ENCODE results near the gene GLT8D2.
A peak's percentile ranks its signal among the peaks of the same experiment; 100 is the strongest.

The GLT8D2 gene

DNA sequence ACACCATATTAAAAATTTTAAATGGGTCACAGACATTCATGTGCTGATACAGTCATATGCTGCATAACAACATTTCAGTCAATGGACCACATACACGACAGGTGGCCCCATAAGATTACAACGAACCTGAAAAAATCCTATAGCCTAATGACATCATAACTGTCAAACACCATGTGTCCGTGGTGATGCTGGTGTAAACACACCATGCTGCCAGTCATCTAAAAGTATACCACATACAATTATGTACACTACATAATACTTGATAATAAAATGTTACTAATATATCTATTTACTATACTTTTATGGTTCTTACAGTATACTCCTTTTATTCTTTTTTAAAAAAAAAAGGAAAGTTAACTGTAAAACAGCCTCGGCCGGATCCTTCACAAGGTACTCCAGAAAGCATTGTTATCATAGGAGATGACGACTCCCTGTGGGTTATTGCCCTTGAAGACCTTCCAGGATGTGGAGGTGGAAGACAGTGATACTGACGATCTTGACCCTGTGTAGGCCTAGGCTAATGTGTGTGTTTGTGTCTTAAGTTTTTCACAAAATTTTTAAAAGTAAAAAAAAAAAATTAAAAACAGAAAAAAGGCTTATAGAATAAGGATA is 89.3 kb downstream of the GLT8D2 start:
- Histone ChIP-seq H3K27ac (no peak overlapping the region), H3K4me3 (no peak overlapping the region)

DNA sequence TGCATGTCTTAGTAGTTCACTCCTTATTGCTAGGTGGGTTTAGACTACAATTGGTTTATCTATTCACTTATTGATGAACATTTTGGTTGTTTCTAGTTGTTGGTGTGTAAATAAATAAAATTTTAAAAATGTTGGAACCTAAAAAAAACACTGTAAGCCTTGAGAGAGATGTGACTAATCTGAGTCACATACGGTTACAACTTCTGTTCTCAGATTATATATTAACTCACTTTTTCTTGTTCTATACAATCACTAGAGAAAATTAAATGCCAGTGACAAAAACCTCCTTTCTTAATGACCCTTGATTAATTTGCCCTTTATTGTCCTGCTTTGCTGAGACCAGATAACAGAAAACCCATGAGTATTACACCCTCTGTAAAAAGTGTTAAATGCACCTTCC is 91.4 kb downstream of the GLT8D2 start:
- Histone ChIP-seq H3K4me3 (no peak overlapping the region), H3K27ac (no peak overlapping the region)

DNA sequence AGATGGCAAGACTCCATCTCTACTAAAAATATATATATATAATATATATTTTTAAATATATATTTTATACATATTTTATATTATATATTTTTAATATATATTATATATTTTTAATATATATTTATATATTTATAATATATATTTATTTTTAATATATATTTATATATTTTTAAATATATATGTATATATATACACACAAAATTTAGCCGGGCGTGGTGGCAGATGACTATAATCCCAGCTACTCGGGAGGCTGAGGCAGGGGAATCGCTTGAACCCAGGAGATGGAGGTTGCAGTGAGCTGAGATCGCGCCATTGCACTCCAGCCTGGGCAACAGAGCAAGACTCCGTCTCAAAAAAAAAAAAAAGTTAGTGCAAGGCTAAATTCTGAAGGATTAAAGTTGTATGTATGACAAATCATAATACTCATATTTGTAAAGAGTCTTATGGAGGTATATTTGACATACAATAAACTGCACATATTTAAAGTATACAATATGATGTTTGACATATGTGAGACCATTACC is 92.1 kb downstream of the GLT8D2 start:
- H3K4me3 ChIP-seq, result peak overlapping the region in 6 of 7 experiments; percentile 69 to 93 (median 78)
- H3K27ac ChIP-seq, result peak overlapping the region in 20 of 21 experiments; percentile 58 to 96 (median 86)

DNA sequence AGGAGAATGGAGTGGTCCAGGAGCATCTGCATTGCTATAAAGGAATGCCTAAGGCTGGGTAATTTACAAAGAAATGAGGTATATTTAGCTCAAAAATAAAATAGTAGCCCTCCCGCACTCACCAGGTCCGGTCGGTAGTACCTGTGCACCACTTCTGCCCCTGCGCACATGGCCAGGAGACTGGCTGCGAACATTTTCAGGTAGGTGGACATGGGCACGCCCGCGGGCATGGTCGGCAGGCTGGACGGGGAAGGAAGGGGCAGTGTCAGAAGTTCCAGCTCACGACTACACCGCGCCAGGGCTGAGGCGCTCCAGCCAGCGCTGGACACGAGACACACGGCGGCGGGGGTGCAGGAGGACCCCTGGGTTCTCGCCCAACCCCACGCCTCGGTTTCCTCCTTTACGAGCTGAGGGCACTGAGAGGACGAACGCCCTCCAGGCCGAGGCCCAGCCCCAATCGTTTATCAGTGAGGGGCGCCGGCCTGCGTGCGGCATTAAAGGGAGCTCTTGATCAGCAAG is 93.4 kb downstream of the GLT8D2 start:
- Histone ChIP-seq H3K4me3 (peak overlapping the region; percentile 69 to 93 (median 78)), H3K27ac (peak overlapping the region; percentile 51 to 96 (median 86))

DNA sequence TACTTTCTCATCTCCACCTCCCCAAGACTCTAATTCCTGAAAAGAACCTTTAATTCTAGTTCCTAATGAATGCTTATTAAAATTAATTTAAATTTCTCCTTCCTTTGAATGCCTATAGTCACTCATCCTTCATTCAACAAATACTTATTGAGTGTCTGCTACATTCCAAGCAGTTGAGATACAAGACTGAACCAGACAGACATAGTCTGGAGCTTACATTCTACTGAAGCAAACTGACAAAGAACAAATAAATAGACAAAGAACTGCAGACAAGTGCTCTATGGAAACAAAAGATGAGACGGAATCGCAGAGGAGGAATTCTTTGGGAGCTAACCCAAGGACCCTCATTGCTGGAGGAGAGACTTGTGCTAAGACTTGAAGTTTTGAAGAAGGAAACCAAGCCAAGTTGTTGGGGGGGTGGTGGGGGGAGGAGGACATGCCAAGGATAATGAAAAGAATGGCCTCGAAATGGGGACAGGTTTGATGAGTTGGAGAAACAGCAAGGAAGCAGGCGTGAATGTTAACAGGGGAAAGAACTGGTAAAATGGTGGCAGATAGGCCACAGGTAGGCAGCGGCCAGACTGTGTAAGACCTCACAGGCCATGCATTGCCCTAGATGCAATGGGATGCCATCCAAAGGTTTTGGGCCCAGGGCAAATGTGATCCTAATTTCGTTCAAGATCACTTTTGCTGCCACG is 94.0 kb downstream of the GLT8D2 start:
- Histone ChIP-seq H3K4me3 (peak overlapping the region; percentile 69 to 93 (median 78)), H3K27ac (peak overlapping the region; percentile 51 to 96 (median 86))

DNA sequence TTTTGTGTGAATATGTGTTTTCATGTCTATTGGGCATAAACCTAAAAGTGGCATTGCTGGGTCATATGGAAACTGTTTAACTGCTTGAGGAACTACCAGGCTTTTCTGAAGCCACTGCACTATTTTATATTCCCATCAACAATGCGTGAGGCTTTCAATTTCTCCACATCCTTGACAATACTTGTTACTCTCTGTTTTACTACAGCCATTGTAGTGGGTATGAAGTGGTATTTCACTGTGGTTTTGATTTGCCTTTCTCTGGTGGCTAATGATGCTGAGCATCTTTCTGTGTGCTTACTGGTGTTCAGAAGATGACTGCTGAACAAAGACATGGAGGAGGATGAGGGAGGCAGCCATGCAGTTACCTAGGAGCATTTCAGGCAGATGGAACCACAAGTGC is 97.5 kb downstream of the GLT8D2 start:
- H3K27ac ChIP-seq, result no peak overlapping the region
- H3K4me3 ChIP-seq, result no peak overlapping the region

DNA sequence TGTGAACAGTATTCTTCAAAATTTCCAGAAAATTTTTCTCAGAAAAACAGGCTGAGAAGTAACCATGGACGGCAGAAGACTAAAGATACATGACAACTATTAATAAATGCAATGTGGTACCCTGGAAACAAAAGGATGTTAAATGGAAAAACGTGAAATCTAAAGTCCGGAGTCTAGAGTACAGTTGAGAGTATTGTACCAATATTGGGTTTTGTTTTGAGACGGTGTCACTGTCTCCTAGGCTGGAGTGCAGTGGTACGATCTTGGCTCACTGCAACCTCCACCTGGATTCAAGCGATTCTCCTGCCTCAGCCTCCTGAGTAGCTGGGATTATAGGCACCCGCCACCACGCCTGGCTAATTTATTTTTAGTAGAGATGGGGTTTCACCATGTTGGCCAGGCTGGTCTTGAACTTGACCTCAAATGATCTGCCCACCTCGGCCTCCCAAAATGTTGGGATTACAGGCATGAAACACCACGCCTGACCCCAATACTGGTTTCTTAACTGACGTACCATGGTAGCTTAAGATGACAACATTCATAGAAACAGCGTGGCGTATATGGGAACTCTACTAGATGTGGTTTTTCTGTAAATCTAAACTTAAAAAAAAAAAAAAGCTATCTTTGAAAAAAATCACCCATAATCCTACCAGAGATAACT is 101.1 kb downstream of the GLT8D2 start:
- Histone ChIP-seq H3K4me3 (no peak overlapping the region), H3K27ac (no peak overlapping the region)

DNA sequence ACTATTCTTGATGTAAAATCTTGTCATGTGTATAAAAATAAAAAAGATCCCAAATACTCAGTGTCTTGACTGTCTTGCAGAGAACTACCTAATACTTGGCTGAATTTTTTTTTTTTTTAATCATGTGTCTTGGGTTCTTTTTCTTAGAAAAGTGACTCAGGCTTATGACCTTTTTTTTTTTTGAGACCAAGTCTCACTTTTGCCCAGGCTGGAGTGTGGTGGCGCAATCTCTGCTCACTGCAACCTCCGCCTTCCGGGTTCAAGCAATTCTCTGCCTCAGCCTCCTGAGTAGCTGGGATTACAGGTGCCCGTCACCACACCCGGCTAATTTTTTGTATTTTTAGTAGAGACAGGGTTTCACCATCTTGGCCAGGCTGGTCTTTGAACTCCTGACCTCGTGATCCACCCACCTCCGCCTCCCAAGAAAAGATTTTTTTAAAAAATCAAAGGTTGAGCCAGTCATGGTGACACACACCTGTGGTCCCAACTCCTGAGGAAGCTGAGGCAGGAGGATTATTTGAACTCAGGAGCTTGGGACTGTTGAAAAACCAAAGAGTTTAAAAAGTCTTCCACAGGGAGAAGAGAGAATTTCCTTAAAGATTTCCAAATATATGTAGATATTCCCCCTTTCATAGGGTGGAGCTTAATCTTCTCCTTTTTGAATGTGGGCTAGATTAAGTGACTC is 102.0 kb downstream of the GLT8D2 start:
- no peak overlapping the region for H3K4me3 ChIP-seq
- H3K27ac ChIP-seq, result no peak overlapping the region

DNA sequence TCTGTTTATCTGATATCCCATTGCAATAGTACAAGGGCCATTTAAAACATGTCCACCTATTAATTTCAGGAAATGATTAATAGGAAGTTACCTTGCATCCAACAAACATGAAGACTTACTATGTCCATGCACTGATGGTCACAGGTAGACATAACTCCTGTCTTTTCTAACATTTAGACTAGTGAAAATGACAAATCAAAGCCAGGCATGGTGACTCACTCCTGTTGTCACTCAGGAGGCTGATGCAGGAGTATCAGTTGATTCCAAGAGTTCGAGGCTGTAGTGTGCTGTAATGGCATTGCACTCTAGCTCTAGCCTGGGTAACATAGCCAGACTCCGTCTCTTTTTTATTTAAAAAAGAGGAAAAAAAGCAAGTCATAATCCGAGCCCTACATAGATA is 105.0 kb downstream of the GLT8D2 start:
- H3K4me3 ChIP-seq, result no peak overlapping the region

More for the DNA sequence above, 105.0 kb downstream of the GLT8D2 start:
- H3K27ac ChIP-seq, result no peak overlapping the region

Measured in skin epidermis (tissue), 12 donors.